Subcutaneous abdominal adipose tissue (tissue), 5 donors: Measurements from ENCODE around the gene LPP.

Experiments used
- H3K27ac ChIP-seq: one replicate; pipeline ENCODE4 v1.7.0; 2013; ENCODE audit warnings: low read depth, mild to moderate bottlenecking, inconsistent platforms, low read length, moderate library complexity
- H3K27me3 ChIP-seq, 5 donors: one replicate each; pipeline ENCODE4 v1.7.0; 2013; ENCODE audit warnings: low read length in 5 of 5, inconsistent platforms in 1 of 5; ENCODE audit not compliant: control insufficient read depth in 5 of 5, insufficient read depth in 4 of 5
- H3K36me3 ChIP-seq, 5 donors: one replicate each; pipeline ENCODE4 v1.7.0; 2013; ENCODE audit warnings: low read length in 5 of 5; ENCODE audit not compliant: control insufficient read depth in 5 of 5, insufficient read depth in 5 of 5
- H3K4me1 ChIP-seq, 5 donors: one replicate each; pipeline ENCODE4 v1.7.0; 2013; ENCODE audit warnings: low read length in 5 of 5, mild to moderate bottlenecking in 3 of 5, moderate library complexity in 1 of 5; ENCODE audit not compliant: control insufficient read depth in 5 of 5, insufficient read depth in 5 of 5
- H3K4me3 ChIP-seq, 5 donors: one replicate each; pipeline ENCODE4 v1.7.0; 2013; ENCODE audit warnings: low read length in 5 of 5, low read depth in 1 of 5
- H3K9ac ChIP-seq, 5 donors: one replicate each; pipeline ENCODE4 v1.7.0; 2013; ENCODE audit warnings: low read length in 5 of 5, mild to moderate bottlenecking in 4 of 5, moderate library complexity in 3 of 5
- H3K9me3 ChIP-seq, 5 donors: one replicate each; pipeline ENCODE4 v1.7.0; 2013; ENCODE audit warnings: low read length in 5 of 5; ENCODE audit not compliant: control insufficient read depth in 5 of 5
- donor health status: healthy.
- donor health status: healthy.
- donor health status: healthy.
- donor health status: healthy.
- donor health status: healthy.

The LPP gene

GRCh38 chr3:188667926-188668325 is 514.0 kb downstream of the LPP start:
- no peaks in the 10 kb centered on the region for H3K9me3 ChIP-seq
- no peak overlapping the region for H3K27ac ChIP-seq
- H3K27me3 ChIP-seq = no peaks in the 10 kb centered on the region
- no peak overlapping the region for H3K9ac ChIP-seq
- H3K4me1 ChIP-seq = peaks cover 0 to 7% (median 4%) of the 10 kb centered on the region in 5 donors
- H3K4me3 ChIP-seq = no peak overlapping the region
- no peaks in the 10 kb centered on the region for H3K36me3 ChIP-seq

- Histone ChIP-seq H3K27me3 (no peaks in the 10 kb centered on the region), H3K9me3 (no peaks in the 10 kb centered on the region), H3K27ac (no peak overlapping the region), H3K36me3 (no peaks in the 10 kb centered on the region), H3K4me1 (peaks cover 0 to 12% (median 6%) of the 10 kb centered on the region in 5 donors), H3K9ac (no peak overlapping the region), H3K4me3 (no peak overlapping the region)
Observed at GRCh38 chr3:188670446-188670845, 516.5 kb downstream of the LPP start.

GRCh38 chr3:188671971-188672370 is 518.0 kb downstream of the LPP start:
- Histone ChIP-seq H3K27me3 (no peaks in the 10 kb centered on the region), H3K4me3 (no peak overlapping the region), H3K9ac (no peak overlapping the region), H3K36me3 (no peaks in the 10 kb centered on the region), H3K4me1 (peaks cover 0 to 12% (median 6%) of the 10 kb centered on the region in 5 donors), H3K27ac (no peak overlapping the region), H3K9me3 (peaks cover 0 to 4% (median 0%) of the 10 kb centered on the region in 5 donors)

GRCh38 chr3:188672840-188673239 is 518.9 kb downstream of the LPP start:
- Histone ChIP-seq H3K4me3 (no peak overlapping the region), H3K27ac (no peak overlapping the region), H3K4me1 (peaks cover 0 to 12% (median 6%) of the 10 kb centered on the region in 5 donors)

GRCh38 chr3:188673646-188674186 is 519.8 kb downstream of the LPP start:
- Histone ChIP-seq H3K4me3 (no peak overlapping the region), H3K36me3 (no peaks in the 10 kb centered on the region), H3K9ac (no peak overlapping the region), H3K27me3 (no peaks in the 10 kb centered on the region), H3K9me3 (peaks cover 0 to 4% (median 0%) of the 10 kb centered on the region in 5 donors), H3K27ac (no peak overlapping the region), H3K4me1 (peaks cover 0 to 12% (median 4%) of the 10 kb centered on the region in 5 donors)

More at GRCh38 chr3:188672840-188673239, 518.9 kb downstream of the LPP start:
- Histone ChIP-seq H3K9ac (no peak overlapping the region), H3K9me3 (peaks cover 0 to 4% (median 0%) of the 10 kb centered on the region in 5 donors), H3K27me3 (no peaks in the 10 kb centered on the region), H3K36me3 (no peaks in the 10 kb centered on the region)

GRCh38 chr3:188674595-188674994 is 520.6 kb downstream of the LPP start:
- H3K36me3 ChIP-seq = no peaks in the 10 kb centered on the region
- no peak overlapping the region for H3K4me3 ChIP-seq
- H3K9me3 ChIP-seq = peaks cover 0 to 4% (median 0%) of the 10 kb centered on the region in 5 donors
- H3K9ac ChIP-seq = no peak overlapping the region
- peaks cover 0 to 12% (median 4%) of the 10 kb centered on the region in 5 donors for H3K4me1 ChIP-seq
- no peak overlapping the region for H3K27ac ChIP-seq
- H3K27me3 ChIP-seq = no peaks in the 10 kb centered on the region

GRCh38 chr3:188677344-188677743 is 523.4 kb downstream of the LPP start:
- Histone ChIP-seq H3K36me3 (no peaks in the 10 kb centered on the region), H3K27ac (no peak overlapping the region), H3K9ac (no peak overlapping the region), H3K9me3 (peaks cover 0 to 4% (median 0%) of the 10 kb centered on the region in 5 donors), H3K4me1 (peaks cover 0 to 26% (median 10%) of the 10 kb centered on the region in 5 donors), H3K4me3 (no peak overlapping the region), H3K27me3 (no peaks in the 10 kb centered on the region)

- Histone ChIP-seq H3K4me1 (peaks cover 0 to 27% (median 23%) of the 10 kb centered on the region in 5 donors), H3K36me3 (no peaks in the 10 kb centered on the region), H3K9ac (peak overlapping the region in 2 of 5 donors; percentile 52 to 70), H3K4me3 (peak overlapping the region in 1 of 5 donors; percentile 34), H3K27me3 (no peaks in the 10 kb centered on the region), H3K27ac (peak overlapping the region; percentile 50), H3K9me3 (peaks cover 0 to 4% (median 0%) of the 10 kb centered on the region in 5 donors)
Observed at GRCh38 chr3:188680189-188680588, 526.2 kb downstream of the LPP start.

- Histone ChIP-seq H3K36me3 (no peaks in the 10 kb centered on the region), H3K4me3 (no peak overlapping the region), H3K4me1 (peaks cover 0 to 27% (median 23%) of the 10 kb centered on the region in 5 donors), H3K27me3 (no peaks in the 10 kb centered on the region), H3K27ac (no peak overlapping the region), H3K9ac (no peak overlapping the region), H3K9me3 (peaks cover 0 to 4% (median 0%) of the 10 kb centered on the region in 5 donors)
Observed at GRCh38 chr3:188680605-188681004, 526.6 kb downstream of the LPP start.

GRCh38 chr3:188682316-188682715 is 528.4 kb downstream of the LPP start:
- Histone ChIP-seq H3K4me3 (no peak overlapping the region), H3K9ac (peak overlapping the region in 2 of 5 donors; percentile 19 to 63), H3K9me3 (no peaks in the 10 kb centered on the region), H3K27ac (peak overlapping the region; percentile 73), H3K4me1 (peaks cover 0 to 27% (median 24%) of the 10 kb centered on the region in 5 donors), H3K36me3 (no peaks in the 10 kb centered on the region), H3K27me3 (no peaks in the 10 kb centered on the region)
